HG02973 (cell line): Measurements from ENCODE around the gene SZRD1.

Experiments
- ATAC-seq: cut with Tn5 transposase; IDR thresholded peaks from one replicate; pipeline ENCODE4 v1.9.1; 2021; ENCODE audit warnings: moderate library complexity; ENCODE audit not compliant: unreplicated experiment

Gene SZRD1

GRCh38 chr1:16436946-16437474, 70.0 kb downstream of the SZRD1 start, which contains the start of gene SPATA21:
Gene SPATA21 (minus strand): TSS chr1:16437424. CDS start chr1:16431371, 6,053 bp downstream.
- no peak for ATAC-seq

GRCh38 chr1:16438516-16438915, 71.5 kb downstream of the SZRD1 start:
- no peak for ATAC-seq

- ATAC-seq = no peak
Measured at GRCh38 chr1:16438924-16439323, 71.9 kb downstream of the SZRD1 start.

- no peak for ATAC-seq
Measured at GRCh38 chr1:16440131-16440469, 73.1 kb downstream of the SZRD1 start.

GRCh38 chr1:16440470-16441281, 73.6 kb downstream of the SZRD1 start, which contains the start of gene NECAP2:
Gene NECAP2 (plus strand): TSS chr1:16440724. CDS start chr1:16440762, 38 bp downstream.
- ATAC-seq = peak; percentile 88

- no peak for ATAC-seq
Measured at GRCh38 chr1:16441282-16441665, 74.2 kb downstream of the SZRD1 start.

GRCh38 chr1:16442265-16442664, 75.2 kb downstream of the SZRD1 start:
- no peak for ATAC-seq

- ATAC-seq = no peak
Measured at GRCh38 chr1:16442941-16443340, 75.9 kb downstream of the SZRD1 start.

GRCh38 chr1:16443975-16444770, 77.1 kb downstream of the SZRD1 start:
- no peak for ATAC-seq

- ATAC-seq = no peak
Measured at GRCh38 chr1:16445052-16445451, 78.0 kb downstream of the SZRD1 start.

GRCh38 chr1:16446116-16446515, 79.1 kb downstream of the SZRD1 start:
- ATAC-seq = no peak

GRCh38 chr1:16447641-16448040, 80.6 kb downstream of the SZRD1 start:
- ATAC-seq = no peak
